ENCODE measurements around the gene NFATC2. TPM values are rescaled to one million over a fixed set of nuclear protein-coding genes. Genes with fewer than 3 reads are reported as not detected.

The NFATC2 gene
- total and polyA plus RNA-seq, 9 donors: 2.2 to 9.4 (median 5.1) TPM

DNA sequence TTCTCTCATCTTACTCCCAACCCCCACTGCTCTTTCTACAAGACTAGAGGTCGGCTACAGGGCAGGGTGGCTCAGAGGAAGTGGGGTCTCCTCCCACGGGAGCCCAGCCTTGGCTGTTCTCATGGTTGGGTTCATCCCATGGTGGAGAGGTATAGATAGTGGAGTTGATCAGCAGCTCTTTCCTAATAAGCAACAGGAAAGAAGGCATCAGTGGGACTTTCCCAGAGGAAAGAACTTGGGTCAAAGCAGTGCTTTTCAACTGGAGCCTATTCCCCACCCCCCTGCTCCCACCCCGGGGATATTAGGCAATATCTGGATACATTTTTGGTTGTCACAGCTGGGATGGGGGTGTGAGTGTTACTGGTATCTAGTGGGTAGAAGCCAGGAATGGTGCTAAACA lies 200.9 kb downstream of the NFATC2 start:
- no peak overlapping the region for H3K27ac ChIP-seq
- no peak for TF ChIP-seq POLR2A (IDR thresholded peaks at IDR 0.05)
- TF ChIP-seq, protein P1, sequence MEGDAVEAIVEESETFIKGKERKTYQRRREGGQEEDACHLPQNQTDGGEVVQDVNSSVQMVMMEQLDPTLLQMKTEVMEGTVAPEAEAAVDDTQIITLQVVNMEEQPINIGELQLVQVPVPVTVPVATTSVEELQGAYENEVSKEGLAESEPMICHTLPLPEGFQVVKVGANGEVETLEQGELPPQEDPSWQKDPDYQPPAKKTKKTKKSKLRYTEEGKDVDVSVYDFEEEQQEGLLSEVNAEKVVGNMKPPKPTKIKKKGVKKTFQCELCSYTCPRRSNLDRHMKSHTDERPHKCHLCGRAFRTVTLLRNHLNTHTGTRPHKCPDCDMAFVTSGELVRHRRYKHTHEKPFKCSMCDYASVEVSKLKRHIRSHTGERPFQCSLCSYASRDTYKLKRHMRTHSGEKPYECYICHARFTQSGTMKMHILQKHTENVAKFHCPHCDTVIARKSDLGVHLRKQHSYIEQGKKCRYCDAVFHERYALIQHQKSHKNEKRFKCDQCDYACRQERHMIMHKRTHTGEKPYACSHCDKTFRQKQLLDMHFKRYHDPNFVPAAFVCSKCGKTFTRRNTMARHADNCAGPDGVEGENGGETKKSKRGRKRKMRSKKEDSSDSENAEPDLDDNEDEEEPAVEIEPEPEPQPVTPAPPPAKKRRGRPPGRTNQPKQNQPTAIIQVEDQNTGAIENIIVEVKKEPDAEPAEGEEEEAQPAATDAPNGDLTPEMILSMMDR (IDR thresholded peaks at IDR 0.05): no peak
- no peak for TF ChIP-seq EP300 (IDR thresholded peaks at IDR 0.05)
- H3K4me3 ChIP-seq: no peak overlapping the region
- H3K27me3 ChIP-seq: no peaks in the 10 kb centered on the region
- H3K4me1 ChIP-seq (ENCODE audit: insufficient read depth): peaks cover 11% of the 10 kb centered on the region
- no peaks in the 10 kb centered on the region for H3K9me3 ChIP-seq
- H3K36me3 ChIP-seq: no peaks in the 10 kb centered on the region
- DNase-seq: no peak
- intact Hi-C loops (cut with DNase I): no loop called here
- WGBS, 3 donors: 46 to 53% (median 48%) methylated on average over 3 of the region's 3 CpGs

DNA sequence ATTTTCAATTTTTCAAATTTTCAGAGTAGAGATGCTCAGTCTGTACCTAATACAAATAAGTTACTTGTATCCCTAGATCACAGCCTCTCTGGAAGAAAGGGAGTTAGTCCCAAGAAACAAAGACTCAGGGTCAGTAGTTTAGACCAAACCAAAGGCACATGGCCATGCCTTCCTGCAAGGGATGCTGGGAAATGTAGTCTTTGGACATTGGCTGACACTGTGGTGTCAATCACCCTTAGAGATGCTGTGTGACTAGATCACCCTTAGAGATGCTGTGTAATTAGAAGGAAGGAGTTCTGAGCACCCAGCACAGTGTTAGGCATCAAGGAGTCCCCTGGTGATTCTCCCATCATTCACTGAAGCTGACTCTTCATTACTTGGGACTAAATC lies 202.1 kb downstream of the NFATC2 start:
- no peak for DNase-seq

DNA sequence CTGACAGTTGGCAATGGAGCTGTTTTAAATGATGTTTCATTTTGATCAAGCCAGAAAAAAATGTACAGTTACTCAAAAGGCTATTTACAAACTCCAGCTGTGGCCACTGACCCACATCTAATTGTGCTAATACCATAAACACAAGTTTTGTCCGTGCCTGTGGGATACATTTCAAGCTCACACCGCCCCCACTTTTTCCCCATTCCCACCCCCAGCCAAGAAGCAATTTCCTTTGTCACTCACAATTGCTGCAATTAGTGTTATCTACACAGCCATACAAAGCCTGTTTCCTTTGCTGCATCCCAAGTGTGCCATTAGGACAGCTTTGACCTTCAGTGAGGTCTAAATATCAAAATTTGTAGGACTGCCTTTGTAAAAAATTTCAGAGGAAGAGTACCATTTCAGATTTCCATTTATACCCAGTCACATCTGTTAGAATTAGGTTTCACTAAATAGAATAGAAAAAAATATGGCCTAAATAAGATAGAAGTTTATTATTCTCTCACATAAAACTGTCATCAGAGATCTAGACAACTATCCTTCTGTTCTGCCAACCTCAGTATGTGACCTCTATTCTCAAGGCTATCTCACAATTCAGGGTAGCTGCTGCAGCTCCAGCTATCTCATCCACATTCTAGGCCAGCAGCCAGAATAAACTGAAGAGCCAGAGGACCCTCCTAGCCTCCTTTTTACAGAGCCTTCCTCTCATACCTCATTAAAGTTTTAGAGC lies 202.6 kb downstream of the NFATC2 start:
- H3K27ac ChIP-seq: no peak overlapping the region
- H3K4me1 ChIP-seq (ENCODE audit: insufficient read depth): no peaks in the 10 kb centered on the region
- 21 to 24% (median 23%) methylated on average over 2 of the region's 2 CpGs for WGBS, 3 donors
- no peak for DNase-seq
- no peaks in the 10 kb centered on the region for H3K36me3 ChIP-seq
- intact Hi-C loops (cut with DNase I): no loop called here
- no peaks in the 10 kb centered on the region for H3K27me3 ChIP-seq
- no peaks in the 10 kb centered on the region for H3K9me3 ChIP-seq
- TF ChIP-seq, protein P1 (IDR thresholded peaks at IDR 0.05): no peak
- TF ChIP-seq POLR2A (IDR thresholded peaks at IDR 0.05) (no peak), EP300 (IDR thresholded peaks at IDR 0.05) (no peak)
- no peak overlapping the region for H3K4me3 ChIP-seq

More for the DNA sequence above, 202.1 kb downstream of the NFATC2 start:
- TF ChIP-seq, protein P1 (IDR thresholded peaks at IDR 0.05): no peak
- TF ChIP-seq EP300 (IDR thresholded peaks at IDR 0.05) (no peak), POLR2A (IDR thresholded peaks at IDR 0.05) (no peak)
- H3K4me3 ChIP-seq: no peak overlapping the region
- H3K27me3 ChIP-seq: no peaks in the 10 kb centered on the region
- no peaks in the 10 kb centered on the region for H3K9me3 ChIP-seq
- intact Hi-C loops (cut with DNase I): no loop called here
- H3K27ac ChIP-seq: no peak overlapping the region
- no peaks in the 10 kb centered on the region for H3K36me3 ChIP-seq
- H3K4me1 ChIP-seq (ENCODE audit: insufficient read depth): peaks cover 5% of the 10 kb centered on the region

DNA sequence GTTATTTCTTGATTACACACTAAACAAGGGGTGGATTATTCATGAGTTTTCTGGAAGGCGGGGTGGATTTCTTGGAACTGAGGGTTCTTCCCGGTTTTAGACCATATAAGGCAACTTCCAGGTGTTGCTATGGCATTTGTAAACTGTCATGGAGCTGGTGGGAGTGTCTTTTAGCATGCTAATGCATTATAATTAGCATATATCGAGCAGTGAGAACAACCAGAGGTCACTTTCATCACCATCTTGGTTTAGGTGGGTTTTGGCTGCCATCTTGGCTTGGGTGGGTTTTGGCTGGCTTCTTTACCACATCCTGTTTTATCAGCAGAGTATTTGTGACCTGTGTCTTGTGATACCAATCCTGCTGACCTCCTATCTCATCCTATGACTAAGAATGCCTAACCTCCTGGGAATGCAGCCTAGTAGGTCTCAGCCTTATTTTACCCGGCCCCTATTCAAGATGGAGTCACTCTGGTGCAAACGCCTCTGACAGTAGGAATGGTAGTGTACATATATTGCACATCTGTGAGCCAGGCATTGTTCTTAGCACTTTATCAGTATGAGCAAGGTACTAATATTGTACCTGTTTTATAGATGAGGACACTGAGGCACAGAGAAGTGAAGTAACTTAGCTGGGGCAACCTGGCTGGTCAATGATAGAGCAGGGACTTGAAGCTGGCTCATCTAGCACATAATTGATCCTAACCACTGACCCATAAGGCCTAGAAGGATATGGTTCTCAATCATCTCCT lies 203.7 kb downstream of the NFATC2 start:
- Histone ChIP-seq H3K4me1 (ENCODE audit: insufficient read depth) (no peaks in the 10 kb centered on the region), H3K36me3 (no peaks in the 10 kb centered on the region), H3K27me3 (no peaks in the 10 kb centered on the region), H3K27ac (no peak overlapping the region), H3K9me3 (no peaks in the 10 kb centered on the region), H3K4me3 (no peak overlapping the region)
- intact Hi-C loops (cut with DNase I): no loop called here
- DNase-seq: no peak
- no peak for TF ChIP-seq EP300 (IDR thresholded peaks at IDR 0.05)
- TF ChIP-seq, protein P1 (IDR thresholded peaks at IDR 0.05): no peak
- no peak for TF ChIP-seq POLR2A (IDR thresholded peaks at IDR 0.05)
- WGBS, 3 donors: 80 to 93% (median 91%) methylated on average over 5 of the region's 5 CpGs
